A673 (cell line): ENCODE results near the gene CNNM1. TPM values are rescaled to one million over a fixed set of nuclear protein-coding genes. Genes with fewer than 3 reads are reported as not detected.

Source experiments
- BruUV-seq: library from RNA; stranded (reverse); fragments of 400-500 nt; replicated peaks from 2 replicates; lab custom pipeline; 2021; lab: Mats Ljungman, UMichigan
- CTCF ChIA-PET: fragments of 300-600 bp; sonication (Branson Sonifier 250); formaldehyde crosslinking; loops from one replicate; lab custom pipeline; 2022; ENCODE audit warnings: antibody characterized with exemption; lab: Charles Lee
- POLR2A ChIA-PET: fragments of 300-600 bp; sonication (Branson Sonifier 250); formaldehyde crosslinking; loops from one replicate; lab custom pipeline; 2022; ENCODE audit warnings: antibody characterized with exemption; ENCODE audit not compliant: low non-redundant PET; lab: Charles Lee
- DNase-seq: peaks from one replicate; pipeline ENCODE4 v3.0.0-alpha.2; 2015; ENCODE audit warnings: low spot score
- H3K27ac ChIP-seq: fragments of 200-600 bp; sonication (generic); 2 replicates; pipeline ENCODE4 v1.5.1; 2016; ENCODE audit warnings: mixed run types, low read depth, mild to moderate bottlenecking, mixed read lengths, antibody characterized with exemption, low read length; ENCODE audit not compliant: poor library complexity, severe bottlenecking
- H3K27me3 ChIP-seq: fragments of 200-600 bp; sonication (generic); replicated peaks from 2 replicates; pipeline ENCODE4 v1.6.1; 2017; ENCODE audit warnings: mixed run types, low read depth, mild to moderate bottlenecking, mixed read lengths, antibody characterized with exemption, low read length; ENCODE audit not compliant: insufficient read depth, poor library complexity
- H3K36me3 ChIP-seq: fragments of 200-600 bp; sonication (generic); 2 replicates; pipeline ENCODE4 v1.6.1; 2016; ENCODE audit warnings: mixed run types, mild to moderate bottlenecking, mixed read lengths, antibody characterized with exemption, low read length; ENCODE audit not compliant: insufficient read depth, poor library complexity, severe bottlenecking
- H3K4me1 ChIP-seq: fragments of 200-600 bp; sonication (generic); 2 replicates; pipeline ENCODE4 v1.6.1; 2017; ENCODE audit warnings: mixed run types, mild to moderate bottlenecking, mixed read lengths, antibody characterized with exemption, low read length; ENCODE audit not compliant: insufficient read depth, poor library complexity, severe bottlenecking
- H3K4me3 ChIP-seq: fragments of 200-600 bp; sonication (generic); 2 replicates; pipeline ENCODE4 v1.5.1; 2016; ENCODE audit warnings: low read depth, mixed run types, mild to moderate bottlenecking, mixed read lengths, low read length; ENCODE audit not compliant: poor library complexity, severe bottlenecking
- H3K9me3 ChIP-seq: fragments of 200-600 bp; sonication (generic); 2 replicates; pipeline ENCODE4 v1.6.1; 2016; ENCODE audit warnings: mixed run types, low read depth, mild to moderate bottlenecking, mixed read lengths, antibody characterized with exemption, low read length; ENCODE audit not compliant: poor library complexity, severe bottlenecking
- CTCF ChIP-seq: fragments of 300-800, 200-600 bp; sonication (generic); conservative IDR thresholded peaks from 2 replicates; pipeline ENCODE4 v1.5.1; 2017; ENCODE audit warnings: low read depth, mild to moderate bottlenecking, antibody characterized with exemption, low read length, moderate library complexity, mixed read lengths
- EZH2 ChIP-seq: fragments of 200-600 bp; sonication (generic); IDR thresholded peaks from 2 replicates; pipeline ENCODE4 v1.6.1; 2017; ENCODE audit warnings: borderline replicate concordance, low read depth, mild to moderate bottlenecking, mixed read lengths, antibody characterized with exemption, low read length; ENCODE audit not compliant: poor library complexity, severe bottlenecking
- intact Hi-C: fragments of 100-400 bp; cut with micrococcal nuclease; formaldehyde crosslinking; loops from one replicate; pipeline ENCODE4 v1.10.0; 2022; ENCODE audit not compliant: unreplicated experiment
- total RNA-seq: library from RNA; stranded (reverse); gene quantifications from 2 replicates; pipeline ENCODE4 v1.2.3, GENCODE V29; 2021

CNNM1 gene
- total RNA-seq, 1 experiment from 2014 or later, result 0.73 TPM

GRCh38 chr10:99425204-99425603 is 96.0 kb downstream of the CNNM1 start:
- no TSS peak for BruUV-seq
- no peak overlapping the region for H3K27ac ChIP-seq
- peaks cover 22% of the 10 kb centered on the region for H3K36me3 ChIP-seq
- ChIA-PET CTCF (no interaction called here), POLR2A (interaction anchor here (0.7 to 1.0 kb wide), 2 partner anchors 27 to 73 kb away, joined by 3 read pairs; no protein-coding TSS in a partner anchor)
- intact Hi-C loops, result no loop called here
- no peaks in the 10 kb centered on the region for H3K9me3 ChIP-seq
- no peak overlapping the region for H3K4me3 ChIP-seq
- H3K4me1 ChIP-seq, result peaks cover 13% of the 10 kb centered on the region
- H3K27me3 ChIP-seq, result no peaks in the 10 kb centered on the region
- TF ChIP-seq CTCF (no peak), EZH2 (no peak)
- no peak for DNase-seq

GRCh38 chr10:99426689-99427088 is 97.5 kb downstream of the CNNM1 start:
- Histone ChIP-seq H3K27me3 (no peaks in the 10 kb centered on the region), H3K4me3 (no peak overlapping the region), H3K4me1 (peaks cover 13% of the 10 kb centered on the region), H3K9me3 (no peaks in the 10 kb centered on the region), H3K36me3 (peaks cover 21% of the 10 kb centered on the region), H3K27ac (no peak overlapping the region)
- intact Hi-C loops, result no loop called here
- POLR2A ChIA-PET, result no interaction called here
- no TSS peak for BruUV-seq
- DNase-seq, result no peak
- TF ChIP-seq CTCF (no peak), EZH2 (no peak)
- CTCF ChIA-PET, result no interaction called here

GRCh38 chr10:99427566-99428190 is 98.5 kb downstream of the CNNM1 start:
- Histone ChIP-seq H3K4me3 (no peak overlapping the region), H3K27ac (no peak overlapping the region), H3K27me3 (no peaks in the 10 kb centered on the region), H3K36me3 (peaks cover 18% of the 10 kb centered on the region), H3K9me3 (no peaks in the 10 kb centered on the region), H3K4me1 (peaks cover 13% of the 10 kb centered on the region)
- intact Hi-C loops, result no loop called here
- TF ChIP-seq EZH2, result no peak
- no peak for TF ChIP-seq CTCF
- BruUV-seq, result no TSS peak
- POLR2A ChIA-PET, result no interaction called here
- CTCF ChIA-PET, result no interaction called here
- DNase-seq, result no peak
